SK-N-SH (cell line): ENCODE data around the gene HECTD4.

Experiments
- CHD2 ChIP-seq: fragments of 150-350 bp; IDR thresholded peaks from 2 replicates; pipeline ENCODE4 v1.6.1; 2018; ENCODE audit warnings: low read length; ENCODE audit not compliant: partially characterized antibody
- CTCF ChIP-seq: fragments of 200-600 bp; sonication (generic); IDR thresholded peaks from 2 replicates; pipeline ENCODE4 v1.6.1; 2017; ENCODE audit warnings: antibody characterized with exemption, mild to moderate bottlenecking, moderate library complexity
- EP300 ChIP-seq, 2 experiments: IDR thresholded peaks; 2 replicates each; pipeline versions ENCODE4 v1.4.0 to v1.6.1; 2012; ENCODE audit warnings: borderline replicate concordance in 1 of 2, low read depth in 1 of 2, low read length in 1 of 2
- EZH2phosphoT487 ChIP-seq: fragments of 200-600 bp; sonication (generic); IDR thresholded peaks from 2 replicates; pipeline ENCODE4 v1.6.1; 2017; ENCODE audit warnings: low read depth, mixed run types, mild to moderate bottlenecking, antibody characterized with exemption, moderate library complexity, borderline replicate concordance
- FOXM1 ChIP-seq: IDR thresholded peaks from 2 replicates; pipeline ENCODE4 v1.4.0; 2012; ENCODE audit warnings: low read depth, mild to moderate bottlenecking
- IRF3 ChIP-seq: fragments of 150-350 bp; IDR thresholded peaks from 2 replicates; pipeline ENCODE4 v1.6.1; 2016; ENCODE audit warnings: mild to moderate bottlenecking, low read depth, low read length
- POLR2AphosphoS5 ChIP-seq: IDR thresholded peaks from 2 replicates; pipeline ENCODE4 v1.6.1; 2012; ENCODE audit warnings: low read depth, low read length
- RAD21 ChIP-seq: IDR thresholded peaks from 2 replicates; pipeline ENCODE4 v1.6.1; 2012; ENCODE audit warnings: mild to moderate bottlenecking, low read length
- RFX5 ChIP-seq: IDR thresholded peaks from 2 replicates; pipeline ENCODE4 v1.6.1; 2012; ENCODE audit warnings: mild to moderate bottlenecking, improper control_type of control experiment, low read length
- SIN3A ChIP-seq: IDR thresholded peaks from 2 replicates; pipeline ENCODE4 v1.6.1; 2012; ENCODE audit warnings: low read depth, mild to moderate bottlenecking, low read length, moderate library complexity, borderline replicate concordance
- YY1 ChIP-seq: IDR thresholded peaks from 2 replicates; pipeline ENCODE4 v1.4.0; 2012; ENCODE audit warnings: low read depth, mild to moderate bottlenecking

GRCh38 chr12:112230136-112230535, 152.1 kb downstream of the HECTD4 start:
- no peak for TF ChIP-seq SIN3A
- no peak for TF ChIP-seq RFX5
- no peak for TF ChIP-seq CTCF
- TF ChIP-seq RAD21: no peak
- TF ChIP-seq FOXM1: no peak
- no peak for TF ChIP-seq POLR2AphosphoS5
- no peak for TF ChIP-seq CHD2
- no peak for TF ChIP-seq IRF3
- no peak for TF ChIP-seq EP300 (IDR thresholded peaks at IDR 0.05; ENCODE audit: borderline replicate concordance in 1 of 2, low read depth in 1 of 2, low read length in 1 of 2)
- TF ChIP-seq YY1: no peak
- TF ChIP-seq EZH2phosphoT487: no peak
